Effector memory CD4-positive, alpha-beta T cell (primary cell): ENCODE measurements around the gene SLC39A1.

ENCODE experiments used
- DNase-seq, 3 donors: peaks; one replicate each; pipeline ENCODE4 v3.0.0-alpha.2; 2020
- H3K27ac ChIP-seq: 2 replicates; pipeline ENCODE4 v1.7.0; 2013; ENCODE audit warnings: mild to moderate bottlenecking, low read length, moderate library complexity; ENCODE audit not compliant: insufficient read depth, poor library complexity, severe bottlenecking
- H3K27me3 ChIP-seq: replicated peaks from 2 replicates; pipeline ENCODE4 v1.7.0; 2013; ENCODE audit warnings: mild to moderate bottlenecking, low read length; ENCODE audit not compliant: insufficient read depth, control insufficient read depth, poor library complexity, severe bottlenecking
- H3K36me3 ChIP-seq: 2 replicates; pipeline ENCODE4 v1.7.0; 2013; ENCODE audit warnings: mild to moderate bottlenecking, low read length, moderate library complexity; ENCODE audit not compliant: control insufficient read depth, insufficient read depth
- H3K4me1 ChIP-seq: 2 replicates; pipeline ENCODE4 v1.7.0; 2013; ENCODE audit warnings: low read length, mild to moderate bottlenecking; ENCODE audit not compliant: control insufficient read depth, insufficient read depth, poor library complexity, severe bottlenecking
- H3K4me3 ChIP-seq: 2 replicates; pipeline ENCODE4 v1.7.0; 2013; ENCODE audit warnings: low read length, low read depth, mild to moderate bottlenecking; ENCODE audit not compliant: insufficient read depth, poor library complexity, severe bottlenecking
- H3K9me3 ChIP-seq: 2 replicates; pipeline ENCODE4 v1.7.0; 2013; ENCODE audit warnings: mild to moderate bottlenecking, low read length, moderate library complexity; ENCODE audit not compliant: control insufficient read depth

Gene SLC39A1

DNA sequence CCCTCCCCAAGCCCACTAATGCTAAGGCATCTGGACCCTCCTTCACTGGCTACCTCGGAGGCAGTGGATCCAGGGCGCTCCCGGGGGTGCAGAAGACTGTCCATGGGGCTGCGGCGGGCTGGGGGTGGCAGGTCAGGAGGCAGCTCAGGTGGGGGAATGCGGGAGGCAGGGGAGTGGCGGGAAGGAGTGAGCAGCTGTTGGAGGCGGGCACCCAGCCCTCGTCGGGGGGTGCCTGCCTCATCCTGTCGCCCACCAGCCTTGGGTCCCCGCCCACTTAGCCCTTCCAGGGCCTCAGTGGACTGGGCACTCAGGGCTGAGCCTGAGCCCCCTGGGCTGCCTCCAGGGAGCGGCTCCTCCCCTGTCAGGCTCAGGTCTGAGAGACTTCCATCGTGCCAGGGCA lies 29.9 kb downstream of the SLC39A1 start:
- peaks cover 82% of the 10 kb centered on the region for H3K36me3 ChIP-seq
- no peaks in the 10 kb centered on the region for H3K27me3 ChIP-seq

DNA sequence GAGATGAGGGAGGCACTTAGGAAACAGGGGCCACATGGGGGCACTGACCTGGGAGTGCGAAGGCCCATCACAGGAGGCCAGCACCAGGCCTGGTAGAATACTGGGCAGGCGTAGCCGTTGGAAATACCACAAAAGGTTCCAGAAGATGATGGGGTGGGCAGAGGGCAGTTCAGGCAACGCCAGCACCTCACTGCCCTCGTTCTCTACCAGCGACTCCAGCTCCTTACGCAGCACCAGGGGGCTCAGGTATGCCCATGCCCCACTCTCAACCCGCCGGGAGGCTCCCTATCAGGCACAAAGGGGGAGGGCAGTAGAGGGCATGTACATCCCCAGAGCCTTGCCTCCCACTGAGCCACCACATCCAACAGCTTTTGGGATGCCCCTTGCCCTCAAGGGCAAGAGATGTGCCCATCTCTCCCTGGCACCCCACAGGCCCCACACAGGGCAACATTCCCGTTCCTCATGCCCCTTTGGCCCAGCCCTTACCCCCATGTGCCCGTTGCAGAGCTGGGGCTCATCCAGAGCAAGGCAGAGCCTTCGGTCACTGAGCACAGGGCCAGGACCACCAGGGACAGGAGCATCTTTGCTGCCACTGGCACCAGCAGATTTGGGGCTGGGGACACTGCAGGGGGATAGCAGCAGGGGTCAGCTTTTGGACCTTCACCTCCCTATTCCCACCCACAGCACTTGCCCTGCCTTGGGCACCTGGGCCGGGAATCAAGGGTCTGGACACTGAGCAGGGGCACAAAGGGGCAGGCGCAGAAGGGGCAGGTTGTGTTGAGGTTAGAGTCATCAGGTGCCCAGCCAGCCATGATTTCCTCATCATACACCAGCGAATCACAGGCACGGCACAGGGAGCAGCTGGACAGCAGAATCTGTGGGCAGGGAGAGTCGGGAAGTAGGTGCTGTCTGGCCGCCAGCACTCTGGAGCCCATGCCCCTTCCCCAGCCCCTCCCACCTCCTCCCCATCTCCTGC lies 30.9 kb downstream of the SLC39A1 start:
- H3K36me3 ChIP-seq: peaks cover 76% of the 10 kb centered on the region

More for the DNA sequence above, 29.9 kb downstream of the SLC39A1 start:
- Histone ChIP-seq H3K27ac (no peak overlapping the region), H3K9me3 (no peaks in the 10 kb centered on the region), H3K4me1 (no peaks in the 10 kb centered on the region), H3K4me3 (no peak overlapping the region)
- DNase-seq: no peak

GRCh38 chr1:153929981-153930948 lies 33.1 kb downstream of the SLC39A1 start:
- no peak for DNase-seq
- Histone ChIP-seq H3K4me3 (no peak overlapping the region), H3K27ac (no peak overlapping the region), H3K4me1 (no peaks in the 10 kb centered on the region), H3K36me3 (peaks cover 55% of the 10 kb centered on the region), H3K9me3 (no peaks in the 10 kb centered on the region), H3K27me3 (no peaks in the 10 kb centered on the region)

More for the DNA sequence above, 30.9 kb downstream of the SLC39A1 start:
- Histone ChIP-seq H3K27ac (no peak overlapping the region), H3K4me3 (no peak overlapping the region), H3K27me3 (no peaks in the 10 kb centered on the region), H3K9me3 (no peaks in the 10 kb centered on the region), H3K4me1 (no peaks in the 10 kb centered on the region)
- DNase-seq: no peak

- DNase-seq: no peak
- Histone ChIP-seq H3K36me3 (peaks cover 47% of the 10 kb centered on the region), H3K9me3 (no peaks in the 10 kb centered on the region), H3K4me1 (no peaks in the 10 kb centered on the region), H3K27me3 (no peaks in the 10 kb centered on the region), H3K4me3 (no peak overlapping the region), H3K27ac (no peak overlapping the region)
Observed at GRCh38 chr1:153929426-153929825, 33.9 kb downstream of the SLC39A1 start.

GRCh38 chr1:153928791-153929341 lies 34.5 kb downstream of the SLC39A1 start:
- DNase-seq: no peak
- no peak overlapping the region for H3K27ac ChIP-seq
- no peak overlapping the region for H3K4me3 ChIP-seq

GRCh38 chr1:153928245-153928644 lies 35.1 kb downstream of the SLC39A1 start:
- Histone ChIP-seq H3K4me3 (no peak overlapping the region), H3K27ac (no peak overlapping the region), H3K36me3 (peaks cover 35% of the 10 kb centered on the region), H3K4me1 (peaks cover 7% of the 10 kb centered on the region), H3K9me3 (no peaks in the 10 kb centered on the region), H3K27me3 (no peaks in the 10 kb centered on the region)
- no peak for DNase-seq

More at GRCh38 chr1:153928791-153929341, 34.5 kb downstream of the SLC39A1 start:
- no peaks in the 10 kb centered on the region for H3K9me3 ChIP-seq
- peaks cover 3% of the 10 kb centered on the region for H3K4me1 ChIP-seq
- peaks cover 42% of the 10 kb centered on the region for H3K36me3 ChIP-seq
- H3K27me3 ChIP-seq: no peaks in the 10 kb centered on the region

GRCh38 chr1:153926405-153926804 lies 36.9 kb downstream of the SLC39A1 start:
- Histone ChIP-seq H3K9me3 (no peaks in the 10 kb centered on the region), H3K36me3 (peaks cover 21% of the 10 kb centered on the region), H3K4me1 (peaks cover 13% of the 10 kb centered on the region), H3K4me3 (no peak overlapping the region), H3K27me3 (no peaks in the 10 kb centered on the region), H3K27ac (no peak overlapping the region)
- DNase-seq: no peak

- no peaks in the 10 kb centered on the region for H3K27me3 ChIP-seq
- peak; percentile 98 to 99 (median 99) for DNase-seq
- peak within 1 kb of the TSS; percentile 96 for H3K27ac ChIP-seq
- H3K9me3 ChIP-seq: no peaks in the 10 kb centered on the region
- H3K4me3 ChIP-seq: peak within 1 kb of the TSS; percentile 80
- H3K36me3 ChIP-seq: no peaks in the 10 kb centered on the region
- H3K4me1 ChIP-seq: peaks cover 37% of the 10 kb centered on the region
Observed at GRCh38 chr1:153922972-153923925, 40.1 kb downstream of the SLC39A1 start, which contains the start of gene GATAD2B. GATAD2B (minus strand) TSS chr1:153922972; CDS start chr1:153828347, 94,625 bp downstream.
